Left renal pelvis (tissue), 4 donors: Measurements from ENCODE around the gene RIMS4. TPM values are rescaled to one million over a fixed set of nuclear protein-coding genes. Genes with fewer than 3 reads are reported as not detected.

Experiments used
- DNase-seq, 4 donors: peaks; one replicate each; pipeline ENCODE4 v3.0.0-alpha.2; 2013; ENCODE audit warnings: low read depth in 4 of 4, low spot score in 3 of 4
- polyA plus RNA-seq, 4 donors: library from polyadenylated mRNA; unstranded; fragments of 120-200 nt; gene quantifications; one replicate each; pipeline ENCODE4 v1.2.1, GENCODE V29; 2013; ENCODE audit not compliant: insufficient read length in 4 of 4

The RIMS4 gene
- polyA plus RNA-seq, 4 donors: 0.73 to 1.8 (median 0.99) TPM

DNA sequence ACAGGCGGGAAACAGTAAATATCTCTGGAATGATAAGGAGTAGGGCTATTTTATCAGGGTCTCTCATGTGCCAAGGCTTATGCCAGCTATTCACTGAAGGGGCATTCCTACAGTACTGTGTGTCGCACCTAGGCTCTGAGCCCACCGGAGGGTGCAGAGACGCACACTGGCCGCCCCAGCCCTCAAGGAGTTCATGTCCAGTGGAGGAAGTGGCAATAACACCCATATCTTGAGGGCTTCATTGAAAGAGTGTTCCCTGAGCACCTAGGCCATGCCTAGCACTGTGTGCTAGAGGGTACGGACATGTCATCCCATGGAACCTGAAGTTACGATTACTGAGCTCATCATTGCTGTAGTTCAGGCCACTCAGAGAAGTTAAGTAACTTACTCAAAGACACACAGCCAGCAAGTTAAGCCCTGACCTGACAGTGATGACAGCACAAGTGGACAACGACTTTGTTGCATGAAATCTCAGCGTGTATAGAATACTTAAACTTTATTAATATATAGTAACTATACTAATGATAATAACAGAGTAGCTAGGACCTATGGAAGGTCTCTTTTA is 86.5 kb downstream of the RIMS4 start:
- no peak for DNase-seq

GRCh38 chr20:44723391-44723790 is 87.0 kb downstream of the RIMS4 start:
- DNase-seq: no peak

GRCh38 chr20:44722990-44723389 is 87.4 kb downstream of the RIMS4 start:
- DNase-seq: no peak

GRCh38 chr20:44721785-44722054 is 88.6 kb downstream of the RIMS4 start:
- no peak for DNase-seq

- DNase-seq: no peak
Observed at GRCh38 chr20:44720997-44721784, 89.2 kb downstream of the RIMS4 start.

GRCh38 chr20:44720621-44720996 is 89.7 kb downstream of the RIMS4 start:
- DNase-seq: no peak

DNA sequence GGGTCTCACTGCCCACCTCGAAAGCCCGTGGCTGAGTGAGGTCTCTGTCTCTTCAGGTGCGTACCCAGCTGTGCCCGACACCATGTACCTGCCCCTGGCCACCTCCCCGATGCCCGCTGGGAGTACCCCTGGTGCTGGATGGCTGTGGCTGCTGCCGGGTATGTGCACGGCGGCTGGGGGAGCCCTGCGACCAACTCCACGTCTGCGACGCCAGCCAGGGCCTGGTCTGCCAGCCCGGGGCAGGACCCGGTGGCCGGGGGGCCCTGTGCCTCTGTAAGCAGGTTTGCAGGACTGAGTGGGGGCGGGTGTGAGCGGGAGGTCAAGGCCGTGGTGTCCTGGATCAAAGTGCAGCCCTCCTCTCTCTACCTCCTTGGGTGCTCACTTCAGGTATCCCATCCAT is 90.5 kb downstream of the RIMS4 start:
- no peak for DNase-seq

DNA sequence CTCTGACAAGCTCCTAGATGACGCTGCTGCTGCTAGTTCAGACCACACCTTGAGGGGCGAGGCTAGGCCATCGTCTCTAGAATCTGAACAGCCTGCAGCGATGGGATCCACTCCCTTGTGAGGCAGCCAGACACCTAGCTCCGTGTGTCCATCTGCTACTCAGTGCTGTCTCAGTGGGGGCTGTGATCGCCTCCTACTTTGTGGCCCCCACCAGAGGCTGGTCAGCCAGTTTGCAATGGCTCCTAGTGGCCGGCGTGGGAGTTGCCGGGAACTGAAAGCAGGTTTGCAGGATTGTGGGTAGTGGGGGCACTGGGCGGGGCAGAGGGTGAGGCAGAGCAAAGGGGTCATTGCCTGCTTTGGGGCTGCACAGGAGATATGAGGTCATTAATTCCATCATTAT is 92.4 kb downstream of the RIMS4 start:
- DNase-seq: no peak

DNA sequence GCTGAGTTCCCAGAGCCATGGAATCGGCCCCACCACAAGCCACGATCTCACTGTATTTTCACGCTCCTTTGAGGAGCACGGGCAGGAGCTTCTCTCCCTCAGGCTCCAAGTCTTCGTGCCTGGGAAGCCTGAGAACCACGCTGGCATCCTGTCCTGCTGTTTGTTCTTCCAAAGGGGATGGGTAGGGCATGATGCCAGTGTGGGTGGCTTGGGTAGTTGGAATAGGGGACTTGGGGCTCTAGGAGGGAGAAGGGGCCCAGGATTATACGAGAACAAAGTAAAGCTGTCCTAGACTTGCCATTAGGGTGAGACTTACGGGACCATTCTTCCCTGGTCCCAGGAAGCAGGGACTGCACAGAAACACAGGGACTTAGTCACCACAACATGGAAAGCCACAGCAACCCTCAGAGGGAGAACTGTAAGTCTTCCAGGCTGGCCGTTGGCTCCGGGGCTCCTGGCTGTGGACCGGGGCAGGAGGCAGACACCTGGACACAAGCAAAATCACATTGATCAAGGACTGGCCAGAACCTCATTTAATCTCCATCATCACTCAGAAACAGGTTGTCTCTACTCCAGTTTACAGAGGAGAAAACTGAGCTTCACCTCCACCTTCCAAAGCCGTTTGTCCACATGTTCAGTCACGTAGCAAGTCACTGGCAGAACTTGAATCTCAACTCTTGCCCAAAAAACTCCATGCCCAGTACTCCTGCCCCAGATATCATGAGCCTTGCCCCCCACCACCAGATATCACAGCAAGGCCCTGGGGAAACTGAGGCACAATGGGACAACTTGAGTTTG is 93.8 kb downstream of the RIMS4 start:
- no peak for DNase-seq

DNA sequence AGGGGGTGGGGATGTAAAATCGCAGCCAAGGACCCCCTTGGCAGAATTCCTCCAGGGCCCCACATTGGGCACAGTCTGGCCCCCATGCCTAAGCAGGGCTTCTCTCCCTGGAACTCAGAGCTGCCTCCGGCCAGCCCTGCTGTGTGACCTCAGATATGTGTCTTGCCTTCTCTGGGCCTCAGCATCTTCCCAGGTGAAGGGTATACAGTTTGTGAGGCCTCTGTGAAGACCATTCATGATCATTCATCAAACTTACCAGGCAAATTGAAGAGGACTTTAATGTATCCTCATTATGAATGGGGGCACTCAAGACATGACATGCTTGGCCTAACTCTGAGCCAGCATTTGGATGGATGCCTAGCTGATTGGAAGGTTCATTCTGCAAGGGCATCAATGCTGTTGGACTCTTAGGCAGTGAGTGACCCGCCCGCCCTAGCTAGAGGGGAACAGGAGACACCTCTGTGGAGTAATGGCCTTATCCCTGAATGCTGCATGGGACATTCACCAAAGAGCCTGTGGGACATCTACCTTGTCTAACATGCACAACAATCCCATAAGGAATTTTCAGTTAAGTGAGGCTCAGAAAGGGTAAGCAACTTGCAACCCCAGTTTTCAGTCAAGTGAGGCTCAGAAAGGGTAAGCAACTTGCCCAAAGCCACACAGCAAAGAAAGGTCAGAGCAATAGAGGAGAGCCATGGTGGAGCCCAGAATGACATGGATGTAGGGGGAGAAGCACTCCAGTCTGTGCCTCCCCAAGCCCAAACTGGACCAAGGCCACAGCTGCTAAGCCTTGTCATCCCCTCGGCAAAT is 94.6 kb downstream of the RIMS4 start:
- no peak for DNase-seq

DNA sequence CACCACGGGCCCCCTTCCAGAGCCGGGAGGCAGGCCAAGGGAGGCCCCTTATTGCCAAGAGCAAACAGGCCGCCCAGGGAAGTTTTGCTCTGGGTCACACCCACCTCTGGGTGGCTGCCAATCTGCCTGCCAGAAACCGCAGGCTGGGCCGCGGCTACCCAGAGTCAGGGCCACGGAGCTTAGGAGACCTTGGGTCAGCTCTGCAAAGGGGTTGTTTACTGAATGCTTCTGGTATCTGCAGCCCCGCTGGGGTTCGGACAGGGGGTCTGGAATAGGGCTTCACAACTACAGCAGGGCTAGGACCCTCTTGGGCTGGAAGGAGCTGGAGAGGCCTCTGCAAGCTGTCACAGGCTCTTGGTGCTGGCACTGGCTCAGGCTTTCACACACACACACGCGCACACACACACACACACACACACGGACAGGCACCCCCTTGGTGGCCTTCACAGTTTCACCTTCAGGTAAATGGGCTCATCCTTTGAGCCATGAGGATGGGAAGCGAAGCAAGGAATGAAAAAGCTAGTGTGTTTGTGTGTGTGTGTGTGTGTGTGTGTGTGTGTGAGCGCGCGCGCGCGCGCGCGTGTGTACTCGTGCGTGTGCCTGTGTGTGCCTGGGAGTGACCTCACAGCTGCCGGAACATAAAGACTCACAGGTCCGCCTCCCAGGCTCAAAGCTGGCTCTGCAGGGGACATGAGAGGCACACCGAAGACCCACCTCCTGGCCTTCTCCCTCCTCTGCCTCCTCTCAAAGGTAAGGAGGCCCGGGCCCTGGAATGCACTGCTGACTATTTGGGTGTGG is 95.4 kb downstream of the RIMS4 start, which contains the start of gene CCN5:
TSS of gene CCN5 (plus strand) at position 669 of the 798 bp plus-strand sequence. CDS start at position 691, 22 bp downstream.
- no peak for DNase-seq

DNA sequence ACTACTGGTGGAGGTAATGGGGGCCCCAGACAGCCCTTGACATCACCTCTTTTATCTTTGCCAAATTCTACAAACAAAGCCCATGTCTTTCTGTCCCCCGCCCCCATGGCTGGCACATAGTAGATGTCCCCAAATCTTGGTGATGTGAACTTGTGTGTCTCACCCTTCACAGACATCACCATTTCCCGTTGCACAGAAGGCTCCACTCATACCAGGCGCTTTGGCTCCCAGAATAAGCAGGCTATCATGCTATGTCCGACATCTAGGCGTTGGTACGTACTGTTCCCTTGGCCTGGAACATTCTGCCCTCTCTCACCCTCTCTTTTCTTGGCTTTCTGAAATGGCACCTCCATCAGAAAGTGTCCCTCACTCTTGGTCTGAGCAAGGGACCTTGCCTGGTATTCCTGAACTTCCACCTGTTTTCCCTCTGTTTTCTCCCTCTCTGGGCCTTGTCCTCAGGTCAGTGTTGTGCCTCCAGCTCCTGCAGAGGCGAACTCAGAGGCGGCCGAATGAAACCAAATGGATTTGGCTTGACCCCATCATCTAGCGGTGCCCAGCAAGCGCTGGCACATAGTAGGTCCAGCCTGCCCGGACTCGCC is 96.1 kb downstream of the RIMS4 start:
- no peak for DNase-seq

DNA sequence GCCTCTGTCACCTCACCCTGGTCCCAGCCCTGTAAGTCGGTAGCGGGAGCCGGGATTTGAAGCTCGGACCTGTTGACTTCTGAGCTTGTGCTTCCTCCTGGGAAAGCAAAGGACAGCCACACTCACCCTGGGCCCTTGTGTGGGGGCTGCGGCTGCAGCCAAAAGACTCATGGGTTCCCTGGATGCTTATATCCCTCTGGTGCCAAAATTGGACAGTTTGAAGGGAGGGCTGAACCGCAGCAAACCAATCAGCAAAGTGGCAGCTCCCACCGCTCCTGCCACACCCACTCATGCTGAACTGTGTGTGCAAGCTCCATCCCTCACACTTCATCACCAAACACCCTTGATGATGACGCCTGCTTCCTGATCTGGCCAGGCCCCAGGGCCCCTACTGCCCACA is 99.1 kb downstream of the RIMS4 start:
- no peak for DNase-seq

DNA sequence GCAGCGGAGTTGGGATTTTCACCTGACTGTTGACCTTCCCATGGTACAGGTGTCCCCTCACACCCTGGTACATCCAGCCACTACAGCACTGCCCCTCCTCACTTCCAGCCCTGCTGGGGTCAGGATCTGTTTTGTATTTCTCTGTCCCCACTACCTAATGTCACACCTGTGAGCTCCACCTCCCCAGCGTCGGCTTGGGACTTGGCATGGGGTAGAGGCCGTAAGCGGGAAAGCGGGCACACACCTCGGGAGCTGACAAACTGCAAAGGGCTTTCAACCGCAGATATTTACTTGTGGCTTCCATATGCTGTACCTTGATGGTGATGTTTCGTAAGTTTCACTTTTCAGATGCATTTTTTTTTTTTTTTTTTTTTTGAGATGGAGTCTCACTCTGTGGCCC is 100.5 kb downstream of the RIMS4 start:
- no peak for DNase-seq

DNA sequence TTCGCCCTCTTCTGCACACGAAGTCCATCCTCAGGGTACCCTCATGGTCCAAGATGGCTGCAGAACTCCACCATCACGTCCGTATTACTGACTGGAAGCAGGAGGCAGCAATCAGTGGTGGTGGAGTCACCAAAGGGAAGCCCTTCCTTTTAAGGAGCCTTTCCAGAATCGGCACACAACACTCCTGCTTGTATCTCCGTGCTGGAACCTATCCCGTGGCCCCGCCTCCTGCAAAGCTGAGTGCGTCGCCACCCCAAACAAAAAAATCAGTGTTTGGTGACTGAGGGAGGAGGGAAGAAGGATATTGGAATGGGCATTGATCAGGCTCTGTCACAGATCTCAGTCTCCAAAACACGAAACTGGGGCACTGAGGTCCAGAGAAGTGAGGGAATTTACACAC is 101.0 kb downstream of the RIMS4 start:
- no peak for DNase-seq

DNA sequence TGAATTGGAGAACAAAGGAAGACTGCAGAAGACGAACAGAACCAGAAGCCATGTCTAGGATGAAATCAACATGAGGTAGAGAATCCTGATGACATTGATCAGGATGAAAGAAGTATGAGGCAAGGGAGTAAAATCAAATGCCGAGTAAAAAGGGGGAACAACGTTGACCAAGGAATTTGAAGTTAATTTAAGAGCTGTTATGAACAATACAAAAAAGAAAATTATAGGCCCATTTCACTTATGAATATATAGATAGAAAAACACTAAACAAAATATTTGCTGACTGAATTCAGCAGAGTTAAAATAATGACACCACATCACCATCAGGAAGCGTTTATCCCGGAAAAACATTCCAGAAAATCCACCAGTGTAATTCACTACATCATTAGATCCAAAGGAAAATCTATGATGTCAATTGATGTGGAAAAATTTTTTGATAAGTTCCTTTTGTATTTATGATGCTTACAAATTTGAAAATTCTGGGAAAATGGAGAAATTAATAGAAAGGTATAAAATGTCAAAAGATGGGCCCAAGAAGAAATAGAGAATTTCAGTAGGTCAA is 103.2 kb downstream of the RIMS4 start:
- DNase-seq: no peak

DNA sequence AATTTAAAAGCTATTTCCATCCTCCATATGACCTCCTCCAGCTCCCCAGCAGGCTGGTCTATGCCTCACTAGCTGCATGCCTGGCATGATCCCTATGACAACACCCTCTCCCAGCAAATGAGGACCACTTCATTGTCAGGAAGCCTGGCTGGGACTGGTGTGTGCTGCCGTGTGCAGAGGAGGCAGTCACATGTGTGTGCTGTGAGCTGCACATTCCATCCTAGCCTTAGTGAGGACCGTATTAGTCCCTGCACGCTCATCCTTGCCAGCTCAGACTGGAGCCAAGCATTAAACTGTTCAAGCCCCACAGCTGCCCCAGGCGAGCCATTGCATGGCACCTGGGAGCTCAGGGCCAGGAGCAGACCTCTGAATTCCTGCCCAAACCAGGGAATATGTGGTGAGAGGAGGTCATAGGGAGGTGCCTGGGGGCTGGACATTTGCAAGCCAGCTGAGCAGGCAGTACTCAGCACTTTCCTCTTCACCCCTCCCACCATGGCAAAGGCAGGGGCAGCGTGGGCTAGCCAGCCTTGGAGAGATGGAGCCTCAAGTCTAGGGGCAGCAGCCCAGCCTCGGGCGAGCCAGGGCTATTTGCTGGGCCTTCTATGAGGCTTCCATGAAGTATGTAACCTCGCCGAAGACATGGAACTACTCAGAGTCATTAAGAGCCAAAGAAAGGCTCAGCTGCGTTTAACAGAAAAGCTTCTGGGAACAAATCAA is 103.9 kb downstream of the RIMS4 start:
- no peak for DNase-seq

- DNase-seq: no peak
Observed at GRCh38 chr20:44705364-44706094, 104.8 kb downstream of the RIMS4 start.
